HG03520 (cell line): ENCODE results near the gene PLOD2.
"Not testable (repeated sequence)": the region's sequence is repeated elsewhere in the genome, so short reads cannot be mapped to it uniquely, and the experiment has no call there.

Experiments used
- ATAC-seq: cut with Tn5 transposase; IDR thresholded peaks from one replicate; pipeline ENCODE4 v1.9.1; 2021; ENCODE audit warnings: mild to moderate bottlenecking, moderate library complexity; ENCODE audit not compliant: unreplicated experiment

Gene PLOD2

DNA sequence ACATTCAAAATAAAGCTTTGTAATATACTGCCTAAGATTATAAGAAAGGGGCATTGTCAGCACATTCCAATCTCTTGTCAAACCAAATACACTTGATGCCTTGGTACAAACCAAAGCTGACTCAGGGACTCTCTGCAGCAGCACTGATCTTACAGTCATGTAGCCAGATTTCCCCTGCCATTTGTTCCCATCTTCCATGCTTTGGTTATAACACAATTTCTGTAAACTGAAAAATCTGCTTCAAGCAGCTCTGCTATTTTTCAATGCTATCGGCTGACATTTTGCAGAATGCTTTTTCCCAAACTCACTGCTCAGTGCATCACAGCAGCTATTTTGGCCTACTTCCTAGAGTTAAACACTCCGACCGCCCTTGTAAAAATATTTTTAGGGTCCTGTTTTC is 18.2 kb downstream of the PLOD2 start:
- no peak for ATAC-seq

GRCh38 chr3:146139586-146140110 is 21.3 kb downstream of the PLOD2 start:
- no peak for ATAC-seq

GRCh38 chr3:146138902-146139301 is 22.1 kb downstream of the PLOD2 start:
- ATAC-seq: no peak

DNA sequence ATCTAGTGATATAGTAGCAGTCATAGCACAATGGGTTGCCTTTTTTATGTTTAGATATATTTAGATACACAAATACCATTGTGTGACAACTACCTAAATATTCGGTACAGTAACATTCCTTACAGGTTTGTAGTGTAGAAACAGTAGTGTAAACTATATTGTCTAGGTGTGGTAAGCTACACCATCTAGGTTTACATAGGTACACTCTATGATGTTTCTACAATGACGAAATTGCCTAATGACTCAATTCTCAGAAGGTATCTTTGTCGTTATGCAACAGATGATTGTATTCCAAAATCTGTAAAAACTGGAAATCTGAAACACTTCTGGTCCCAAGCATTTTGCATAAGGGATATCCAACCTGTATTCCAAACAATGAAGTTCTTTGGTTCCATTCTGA is 24.3 kb downstream of the PLOD2 start:
- no peak for ATAC-seq

- ATAC-seq: no peak
Observed at GRCh38 chr3:146134348-146135117, 26.5 kb downstream of the PLOD2 start.

DNA sequence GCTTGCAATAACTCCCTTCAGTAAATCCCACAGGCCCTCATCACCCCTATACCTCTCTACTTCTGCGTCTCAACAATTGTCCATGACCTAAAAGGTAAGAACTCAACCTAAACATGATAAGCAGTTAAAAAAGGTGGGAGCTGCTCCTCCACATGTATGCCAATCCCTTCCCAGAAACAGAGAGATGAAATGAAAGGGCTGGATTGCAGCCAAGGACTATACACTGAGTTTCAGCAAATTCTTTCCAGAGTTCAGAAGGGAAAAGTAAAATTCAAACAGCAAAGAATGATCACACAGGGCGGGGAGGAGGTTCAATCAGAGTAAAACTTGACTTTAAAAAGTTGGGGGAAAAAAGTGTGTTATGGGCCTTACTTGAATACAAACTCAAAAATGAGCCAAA is 27.5 kb downstream of the PLOD2 start:
- ATAC-seq: no peak

DNA sequence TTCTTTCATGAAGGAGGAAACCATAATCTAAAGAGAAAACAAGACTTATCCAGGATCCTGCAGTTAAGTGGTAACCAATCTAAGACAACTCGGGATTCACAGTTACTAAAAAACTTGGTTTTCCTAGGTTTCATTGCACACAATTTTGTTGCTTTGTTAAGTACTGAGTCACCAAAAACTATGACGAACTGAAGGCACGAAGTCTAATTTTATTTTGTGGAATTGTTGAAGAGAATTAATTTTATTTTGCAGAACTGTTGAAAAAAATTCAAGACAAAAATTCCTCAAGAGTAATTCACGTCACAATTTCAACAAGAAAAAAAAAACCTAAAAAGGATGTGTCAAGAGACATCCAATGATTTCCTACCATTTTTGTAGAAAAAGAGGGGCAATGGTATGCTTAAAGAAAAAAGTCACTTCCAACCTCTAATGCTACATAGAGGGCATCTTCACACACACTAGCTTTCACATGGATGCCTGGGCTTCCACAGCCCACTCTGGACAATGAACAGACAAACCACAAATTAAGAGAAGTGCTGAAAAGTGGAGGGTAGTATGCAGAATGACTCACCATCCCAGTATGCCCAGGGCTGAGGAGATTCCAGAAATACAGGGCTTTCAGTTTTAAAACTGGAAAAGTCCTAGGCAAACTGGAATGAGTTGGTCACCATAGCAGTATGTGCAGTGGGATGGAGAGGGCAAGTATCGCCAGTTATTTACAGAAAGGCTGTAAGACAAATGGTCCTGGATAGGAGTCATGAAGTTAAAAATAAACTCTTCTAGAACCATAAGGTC is 29.2 kb downstream of the PLOD2 start:
- ATAC-seq: no peak

DNA sequence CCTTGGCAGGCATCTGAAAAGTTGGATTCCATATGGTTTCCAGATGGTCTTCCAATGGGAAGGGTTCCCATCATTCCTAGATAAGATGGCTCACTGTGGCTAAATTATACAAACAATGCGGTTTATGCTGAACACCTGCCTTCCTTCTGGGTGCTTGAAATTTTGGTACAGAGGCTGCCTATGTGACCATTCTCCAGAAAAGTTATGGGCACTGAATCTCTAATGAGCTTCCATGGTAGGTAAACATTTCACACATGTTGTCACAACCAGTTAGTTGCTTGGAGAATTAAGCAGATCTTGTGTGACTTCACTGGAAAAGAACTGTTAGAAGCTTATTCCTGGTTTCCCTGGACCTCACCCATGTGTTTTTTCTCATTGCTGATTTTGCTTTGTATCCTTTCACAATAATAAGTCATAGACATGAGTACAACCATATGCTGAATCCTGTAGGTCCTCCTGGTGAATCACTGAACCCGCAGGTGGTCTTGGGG is 30.1 kb downstream of the PLOD2 start:
- no peak for ATAC-seq

DNA sequence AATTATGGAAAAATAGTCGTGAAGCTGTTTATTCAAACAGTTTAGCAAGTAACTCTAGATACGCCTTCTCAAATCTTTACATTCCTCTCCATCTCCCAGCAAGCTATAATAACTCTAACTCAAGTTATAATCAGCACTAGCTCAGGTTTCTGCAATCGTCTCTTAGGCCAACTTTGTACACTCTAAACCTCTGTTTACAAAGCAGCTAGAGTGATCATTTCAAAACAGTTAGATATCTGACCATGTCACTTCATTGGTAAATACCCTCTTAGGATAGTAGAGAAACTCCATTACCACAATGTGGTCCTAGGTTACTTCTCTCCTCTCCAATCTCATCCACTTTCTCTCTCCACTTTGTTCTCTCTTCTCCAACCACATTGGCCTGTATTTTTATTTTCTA is 31.2 kb downstream of the PLOD2 start:
- ATAC-seq: no peak

- ATAC-seq: no peak
Observed at GRCh38 chr3:146128939-146129338, 32.0 kb downstream of the PLOD2 start.

GRCh38 chr3:146128179-146128578 is 32.8 kb downstream of the PLOD2 start:
- no peak for ATAC-seq

DNA sequence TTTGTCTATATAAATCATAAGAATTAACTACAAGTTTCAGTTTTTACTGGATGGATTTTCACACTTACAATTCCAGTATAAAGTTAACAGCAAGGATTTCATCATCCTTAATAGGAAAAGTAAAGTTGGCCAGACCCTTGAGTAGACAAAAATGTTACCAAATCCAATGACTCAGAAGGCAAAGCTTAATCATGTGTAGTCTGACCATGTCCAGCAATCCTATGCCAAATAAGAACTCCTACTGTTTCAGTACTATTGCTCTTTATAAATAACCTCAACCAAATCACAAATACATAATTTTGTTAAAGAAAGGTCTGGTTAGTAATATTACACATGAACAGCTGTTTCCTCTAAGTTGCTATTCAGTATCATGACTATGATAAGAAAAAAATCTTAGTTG is 35.0 kb downstream of the PLOD2 start:
- ATAC-seq: no peak

DNA sequence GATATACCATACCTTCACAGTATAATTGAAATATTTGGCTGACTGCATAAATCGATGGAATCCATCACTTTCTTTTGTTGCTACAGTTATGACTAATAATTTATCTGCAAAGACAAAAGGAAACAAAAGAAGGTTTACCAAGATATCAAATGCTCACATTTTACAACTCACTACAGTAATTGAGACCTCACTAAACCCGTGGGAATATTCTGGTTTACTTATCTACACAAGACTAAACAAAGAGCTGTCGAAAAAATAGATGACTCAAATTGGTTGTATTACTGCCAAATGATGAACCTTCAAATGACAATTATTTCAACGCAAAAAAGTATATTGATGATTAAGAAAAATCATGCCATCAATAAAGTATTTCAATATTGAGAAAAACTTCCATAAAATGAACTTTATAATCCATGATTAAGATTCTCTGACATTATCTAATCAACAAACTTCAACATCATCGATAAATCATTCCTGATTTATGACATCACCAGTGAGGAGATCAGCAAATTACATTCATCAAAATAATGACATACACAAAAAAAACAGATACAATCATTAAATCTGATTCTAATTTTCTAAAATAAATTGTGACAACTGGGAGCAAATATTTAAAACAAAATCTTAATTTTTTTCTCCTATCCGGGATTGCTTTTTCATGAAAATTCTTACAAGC is 36.7 kb downstream of the PLOD2 start:
- ATAC-seq: no peak

DNA sequence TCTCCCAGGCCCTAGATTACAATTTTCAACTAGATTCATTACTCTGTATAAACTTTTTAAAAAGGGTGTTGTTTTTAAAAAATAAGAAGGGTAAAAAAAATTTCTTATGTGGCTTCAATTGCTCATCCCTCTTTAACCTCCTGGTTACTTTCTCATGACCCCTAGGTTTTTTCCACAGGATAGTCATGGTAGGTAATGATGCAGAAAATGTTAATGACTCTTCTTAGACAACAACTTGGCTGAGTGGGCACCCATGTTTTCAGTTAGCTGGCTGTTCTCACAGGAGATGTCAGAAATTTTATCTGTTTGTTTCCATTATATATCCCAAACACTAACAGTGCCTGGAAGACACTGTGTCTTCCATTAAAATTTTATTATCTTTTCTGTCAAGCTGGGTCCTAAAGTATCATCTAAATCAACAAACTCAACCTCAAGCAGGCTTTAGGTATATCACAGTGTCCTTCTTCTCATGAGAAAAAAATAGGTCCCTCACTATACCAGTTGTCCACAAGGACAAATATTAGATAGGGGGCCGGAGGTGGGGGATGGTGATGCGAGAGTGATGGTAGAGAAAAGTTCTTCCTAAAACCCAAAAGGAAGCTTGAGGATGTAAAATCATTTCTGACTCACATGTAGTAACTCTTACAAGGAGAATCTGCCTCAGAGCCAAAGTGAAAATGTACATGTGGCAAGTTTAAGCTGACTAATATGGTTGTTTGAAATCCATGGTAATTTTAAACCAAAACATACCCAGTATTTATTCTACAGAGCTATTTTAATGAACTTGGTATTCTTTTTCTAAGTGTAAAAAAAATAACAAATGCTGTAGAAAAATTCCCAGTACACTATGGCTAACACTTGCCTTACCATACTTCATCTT is 43.3 kb downstream of the PLOD2 start:
- no peak for ATAC-seq

GRCh38 chr3:146115619-146116018 is 45.4 kb downstream of the PLOD2 start:
- ATAC-seq: no peak

DNA sequence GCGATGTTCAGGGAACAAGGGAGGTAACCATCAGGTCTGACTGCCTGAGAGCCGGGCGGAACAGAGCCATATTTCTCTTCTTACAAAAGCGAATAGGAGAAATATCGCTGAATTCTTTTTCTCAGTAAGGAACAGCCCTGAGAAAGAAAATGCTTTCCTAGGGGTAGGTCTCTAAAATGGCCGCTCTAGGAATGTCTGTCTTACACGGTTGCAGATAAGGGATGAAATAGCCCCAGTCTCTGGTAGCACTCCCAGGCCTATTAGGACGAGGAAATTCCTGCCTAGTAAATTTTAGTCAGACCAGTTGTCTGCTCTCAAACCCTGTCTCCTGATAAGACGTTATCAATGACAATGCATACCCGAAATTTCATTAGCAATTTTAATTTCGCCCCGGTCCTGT is 47.2 kb downstream of the PLOD2 start:
- not testable (repeated sequence) for ATAC-seq

GRCh38 chr3:146111337-146111736 is 49.6 kb downstream of the PLOD2 start:
- no peak for ATAC-seq

DNA sequence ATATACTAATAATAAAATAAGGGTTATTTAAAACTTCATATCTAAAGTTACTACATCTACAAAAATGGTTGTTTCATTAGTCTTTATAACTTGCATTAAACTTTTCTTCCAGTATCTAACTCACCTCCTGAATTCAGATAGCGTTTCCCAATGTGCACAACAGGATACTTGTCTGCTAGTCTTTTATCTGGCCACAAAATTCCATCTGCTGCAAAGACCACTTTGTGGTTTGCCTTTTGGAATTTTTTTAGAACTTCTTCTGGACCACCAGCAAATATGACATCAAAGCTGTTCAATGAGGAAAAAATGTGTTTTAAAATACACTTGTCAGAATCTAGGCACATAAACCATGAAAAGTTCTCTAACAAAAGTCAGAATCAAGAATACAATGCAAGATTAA is 50.8 kb downstream of the PLOD2 start:
- no peak for ATAC-seq

- ATAC-seq: no peak
Observed at GRCh38 chr3:146106986-146107385, 54.0 kb downstream of the PLOD2 start.

DNA sequence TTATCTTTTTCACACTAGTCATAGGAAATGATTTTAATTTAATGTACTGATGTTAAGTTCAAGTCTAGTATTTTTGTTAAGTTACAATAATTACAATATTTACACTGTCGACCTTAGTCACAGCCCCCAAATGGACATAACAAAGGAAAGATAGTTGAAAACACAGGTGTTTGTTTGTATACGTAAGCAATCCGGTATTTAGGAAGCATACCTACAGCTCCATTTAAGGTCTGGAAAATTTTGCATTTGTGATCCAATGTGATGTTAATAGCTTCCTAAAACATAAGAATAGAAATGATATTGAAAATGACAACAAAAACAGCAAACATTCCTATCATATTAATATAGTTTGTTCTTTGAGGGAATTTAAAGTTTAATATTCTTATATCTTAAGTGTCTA is 56.9 kb downstream of the PLOD2 start:
- no peak for ATAC-seq
